ENCODE results near the gene COL6A1. TPM values are rescaled to one million over a fixed set of nuclear protein-coding genes. Genes with fewer than 3 reads are reported as not detected.

Gene COL6A1
- total and polyA plus RNA-seq, 2 of the 13 experiments (the other 11 are each of a cell fraction or from before 2014, with no cell fraction given) = 3.1 to 4.8 TPM

DNA sequence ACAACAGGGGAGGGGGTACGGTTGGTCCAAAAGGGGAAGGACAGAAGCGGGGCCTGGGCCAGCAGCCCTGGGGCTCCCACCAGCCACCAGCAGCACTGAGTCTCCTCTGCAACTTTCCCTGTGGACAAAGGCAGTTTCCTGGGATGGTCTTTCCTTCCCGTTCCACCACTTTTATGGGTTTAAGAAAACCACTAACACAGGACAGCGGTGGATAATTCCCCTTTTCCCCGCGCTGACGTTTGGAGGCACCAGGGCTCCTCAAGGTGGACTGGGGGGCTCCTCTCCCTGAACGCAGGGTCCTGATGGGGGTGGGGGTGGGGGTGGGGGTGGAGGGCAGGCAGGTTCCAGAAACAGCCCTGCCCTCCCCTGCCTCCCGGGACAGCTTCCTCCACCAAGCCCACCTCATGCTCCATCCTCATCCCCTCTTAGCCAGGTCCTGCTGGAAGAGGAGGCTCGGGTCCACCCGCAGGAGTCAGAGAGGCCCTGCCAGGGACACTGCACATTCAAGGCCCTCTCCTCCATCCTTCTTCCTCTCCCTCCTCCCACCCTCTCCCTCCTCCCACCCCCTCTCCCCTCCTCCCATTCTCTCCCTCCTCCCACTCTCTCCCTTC lies 4.8 kb upstream of the COL6A1 start (continued):
- TF ChIP-seq MYC (CRISPR knock-in tag; IDR thresholded peaks at IDR 0.05; ENCODE audit: borderline replicate concordance) = no peak
- no peak for TF ChIP-seq ZSCAN30 (CRISPR knock-in tag; IDR thresholded peaks at IDR 0.05)
- TF ChIP-seq, protein P1, sequence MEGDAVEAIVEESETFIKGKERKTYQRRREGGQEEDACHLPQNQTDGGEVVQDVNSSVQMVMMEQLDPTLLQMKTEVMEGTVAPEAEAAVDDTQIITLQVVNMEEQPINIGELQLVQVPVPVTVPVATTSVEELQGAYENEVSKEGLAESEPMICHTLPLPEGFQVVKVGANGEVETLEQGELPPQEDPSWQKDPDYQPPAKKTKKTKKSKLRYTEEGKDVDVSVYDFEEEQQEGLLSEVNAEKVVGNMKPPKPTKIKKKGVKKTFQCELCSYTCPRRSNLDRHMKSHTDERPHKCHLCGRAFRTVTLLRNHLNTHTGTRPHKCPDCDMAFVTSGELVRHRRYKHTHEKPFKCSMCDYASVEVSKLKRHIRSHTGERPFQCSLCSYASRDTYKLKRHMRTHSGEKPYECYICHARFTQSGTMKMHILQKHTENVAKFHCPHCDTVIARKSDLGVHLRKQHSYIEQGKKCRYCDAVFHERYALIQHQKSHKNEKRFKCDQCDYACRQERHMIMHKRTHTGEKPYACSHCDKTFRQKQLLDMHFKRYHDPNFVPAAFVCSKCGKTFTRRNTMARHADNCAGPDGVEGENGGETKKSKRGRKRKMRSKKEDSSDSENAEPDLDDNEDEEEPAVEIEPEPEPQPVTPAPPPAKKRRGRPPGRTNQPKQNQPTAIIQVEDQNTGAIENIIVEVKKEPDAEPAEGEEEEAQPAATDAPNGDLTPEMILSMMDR (CRISPR knock-in tag; IDR thresholded peaks at IDR 0.05) = no peak
- no peak for TF ChIP-seq PHF20 (CRISPR knock-in tag; IDR thresholded peaks at IDR 0.05)
- TF ChIP-seq, protein P2, sequence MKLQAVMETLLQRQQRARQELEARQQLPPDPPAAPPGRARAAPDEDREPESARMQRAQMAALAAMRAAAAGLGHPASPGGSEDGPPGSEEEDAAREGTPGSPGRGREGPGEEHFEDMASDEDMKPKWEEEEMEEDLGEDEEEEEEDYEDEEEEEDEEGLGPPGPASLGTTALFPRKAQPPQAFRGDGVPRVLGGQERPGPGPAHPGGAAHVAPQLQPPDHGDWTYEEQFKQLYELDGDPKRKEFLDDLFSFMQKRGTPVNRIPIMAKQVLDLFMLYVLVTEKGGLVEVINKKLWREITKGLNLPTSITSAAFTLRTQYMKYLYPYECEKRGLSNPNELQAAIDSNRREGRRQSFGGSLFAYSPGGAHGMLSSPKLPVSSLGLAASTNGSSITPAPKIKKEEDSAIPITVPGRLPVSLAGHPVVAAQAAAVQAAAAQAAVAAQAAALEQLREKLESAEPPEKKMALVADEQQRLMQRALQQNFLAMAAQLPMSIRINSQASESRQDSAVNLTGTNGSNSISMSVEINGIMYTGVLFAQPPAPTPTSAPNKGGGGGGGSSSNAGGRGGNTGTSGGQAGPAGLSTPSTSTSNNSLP (IDR thresholded peaks at IDR 0.05; ENCODE audit: low read depth, low read length) = no peak
- TF ChIP-seq LCORL (IDR thresholded peaks at IDR 0.05) = no peak
- TF ChIP-seq LCORL (CRISPR knock-in tag; IDR thresholded peaks at IDR 0.05) = no peak
- no peak for TF ChIP-seq ZNF326 (CRISPR knock-in tag; IDR thresholded peaks at IDR 0.05; ENCODE audit: borderline replicate concordance)
- no peak for TF ChIP-seq EP300 (IDR thresholded peaks at IDR 0.05; ENCODE audit: low read depth in 2 of 2, low read length in 2 of 2)
- no peak for TF ChIP-seq EP300 (CRISPR knock-in tag; IDR thresholded peaks at IDR 0.05; ENCODE audit: borderline replicate concordance)
- TF ChIP-seq, protein P3, sequence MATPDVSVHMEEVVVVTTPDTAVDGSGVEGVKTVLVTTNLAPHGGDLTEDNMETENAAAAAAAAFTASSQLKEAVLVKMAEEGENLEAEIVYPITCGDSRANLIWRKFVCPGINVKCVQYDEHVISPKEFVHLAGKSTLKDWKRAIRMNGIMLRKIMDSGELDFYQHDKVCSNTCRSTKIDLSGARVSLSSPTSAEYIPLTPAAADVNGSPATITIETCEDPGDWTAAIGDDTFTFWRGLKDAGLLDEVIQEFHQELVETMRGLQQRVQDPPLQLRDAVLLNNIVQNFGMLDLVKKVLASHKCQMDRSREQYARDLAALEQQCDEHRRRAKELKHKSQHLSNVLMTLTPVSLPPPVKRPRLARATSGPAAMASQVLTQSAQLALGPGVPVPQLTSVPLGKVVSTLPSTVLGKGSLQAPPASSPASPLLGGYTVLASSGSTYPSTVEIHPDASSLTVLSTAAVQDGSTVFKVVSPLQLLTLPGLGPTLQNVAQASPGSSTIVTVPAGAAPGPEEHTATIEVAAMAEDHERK (CRISPR knock-in tag; IDR thresholded peaks at IDR 0.05; ENCODE audit: low read depth) = no peak
- TF ChIP-seq TEAD2 (CRISPR knock-in tag; IDR thresholded peaks at IDR 0.05) = no peak
- TF ChIP-seq ZNF7 (CRISPR knock-in tag; IDR thresholded peaks at IDR 0.05) = no peak
- TF ChIP-seq, protein P4, sequence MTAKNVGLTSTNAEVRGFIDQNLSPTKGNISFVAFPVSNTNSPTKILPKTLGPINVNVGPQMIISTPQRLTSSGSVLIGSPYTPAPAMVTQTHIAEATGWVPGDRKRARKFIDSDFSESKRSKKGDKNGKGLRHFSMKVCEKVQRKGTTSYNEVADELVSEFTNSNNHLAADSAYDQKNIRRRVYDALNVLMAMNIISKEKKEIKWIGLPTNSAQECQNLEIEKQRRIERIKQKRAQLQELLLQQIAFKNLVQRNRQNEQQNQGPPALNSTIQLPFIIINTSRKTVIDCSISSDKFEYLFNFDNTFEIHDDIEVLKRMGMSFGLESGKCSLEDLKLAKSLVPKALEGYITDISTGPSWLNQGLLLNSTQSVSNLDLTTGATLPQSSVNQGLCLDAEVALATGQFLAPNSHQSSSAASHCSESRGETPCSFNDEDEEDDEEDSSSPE (CRISPR knock-in tag; IDR thresholded peaks at IDR 0.05) = no peak

Data from HepG2 (cell line).